Thyroid gland (tissue), 4 donors: ENCODE data around the gene MCTS1. TPM values are rescaled to one million over a fixed set of nuclear protein-coding genes. Genes with fewer than 3 reads are reported as not detected.
"Not testable (repeated sequence)": the region's sequence is repeated elsewhere in the genome, so short reads cannot be mapped to it uniquely, and the experiment has no call there.

ENCODE experiments used
- DNase-seq, 2 donors: peaks; one replicate each; pipeline ENCODE4 v3.0.0-alpha.2; 2019
- H3K27ac ChIP-seq, 3 donors: fragments of 200-600 bp; sonication (generic); 1 replicate in 2 of 3; 2 replicates in 1 of 3; pipeline ENCODE4 v1.5.1; 2016 to 2019; ENCODE audit warnings: mild to moderate bottlenecking in 1 of 3, moderate library complexity in 1 of 3
- H3K27me3 ChIP-seq: fragments of 200-600 bp; sonication (generic); one replicate; pipeline ENCODE4 v1.5.1; 2019
- H3K36me3 ChIP-seq, 2 donors: fragments of 200-600 bp; sonication (generic); one replicate each; pipeline ENCODE4 v1.5.1; 2016 to 2019
- H3K4me1 ChIP-seq, 2 donors: fragments of 200-600 bp; sonication (generic); one replicate each; pipeline ENCODE4 v1.5.1; 2017 to 2019
- H3K4me3 ChIP-seq, 3 donors: fragments of 200-600 bp; sonication (generic); replicated peaks in 1 of 3; 1 replicate in 2 of 3; 2 replicates in 1 of 3; pipeline ENCODE4 v1.5.1; 2016; ENCODE audit warnings: mild to moderate bottlenecking in 1 of 3
- H3K9me3 ChIP-seq: fragments of 200-600 bp; sonication (generic); one replicate; pipeline ENCODE4 v1.5.1; 2017
- CTCF ChIP-seq, 6 experiments: fragments of 200-600 bp in 3 of 6; fragments of 450-650 bp in 3 of 6; sonication (generic) in 3 of 6; IDR thresholded peaks; one replicate each; pipeline ENCODE4 v1.5.1; 2016 to 2019; ENCODE audit warnings: antibody characterized with exemption in 6 of 6, mild to moderate bottlenecking in 2 of 6, inconsistent platforms in 1 of 6, moderate library complexity in 1 of 6
- POLR2A ChIP-seq, 2 donors: fragments of 450-650 bp; IDR thresholded peaks; one replicate each; pipeline ENCODE4 v1.6.1; 2017; ENCODE audit warnings: antibody characterized with exemption in 2 of 2, mild to moderate bottlenecking in 2 of 2, moderate library complexity in 1 of 2
- WGBS, 2 donors: methylation state at CpG; one replicate each; pipeline ENCODE4 v1.1.5; 2017; 5-methylcytosine and 5-hydroxymethylcytosine counted together
- intact Hi-C: fragments of 100-400 bp; cut with DNase I; formaldehyde crosslinking; loops from one replicate; pipeline ENCODE4 v1.15.1; 2023
- total RNA-seq, 4 donors: library from RNA; depleted of rRNA; stranded (reverse); fragments of >200 nt; gene quantifications; one replicate each; pipeline ENCODE4 v1.2.3, GENCODE V29; 2016

The MCTS1 gene
- total RNA-seq, 4 donors from 2014 or later = 25.0 to 36.2 (median 30.1) TPM

- 77 to 84% methylated on average over 4 of the region's 4 CpGs for WGBS, 2 donors
- no peak for TF ChIP-seq POLR2A (IDR thresholded peaks at IDR 0.05)
- no peak for TF ChIP-seq CTCF (IDR thresholded peaks at IDR 0.05)
- H3K27ac ChIP-seq = no peak overlapping the region
- no peak overlapping the region for H3K4me3 ChIP-seq
- intact Hi-C loops = no loop called here
- H3K27me3 ChIP-seq = no peaks in the 10 kb centered on the region
- H3K9me3 ChIP-seq = no peaks in the 10 kb centered on the region
- no peaks in the 10 kb centered on the region for H3K4me1 ChIP-seq
- no peak for DNase-seq
- no peaks in the 10 kb centered on the region for H3K36me3 ChIP-seq
These were observed 43.2 kb downstream of the MCTS1 start for GRCh38 chrX:120647127-120647526.

- H3K4me3 ChIP-seq, H3K36me3 ChIP-seq, H3K4me1 ChIP-seq, H3K27ac ChIP-seq, H3K9me3 ChIP-seq, DNase-seq, H3K27me3 ChIP-seq, intact Hi-C loops: not testable (repeated sequence)
- 100% methylated on average over 1 of the region's 1 CpG for WGBS, 2 donors
These were observed 48.4 kb downstream of the MCTS1 start for GRCh38 chrX:120652256-120652655.

GRCh38 chrX:120653000-120653399 is 49.1 kb downstream of the MCTS1 start:
- Histone ChIP-seq H3K27me3 (no peaks in the 10 kb centered on the region), H3K4me1 (no peaks in the 10 kb centered on the region), H3K27ac (no peak overlapping the region), H3K9me3 (no peaks in the 10 kb centered on the region), H3K36me3 (no peaks in the 10 kb centered on the region), H3K4me3 (no peak overlapping the region)
- no peak for DNase-seq
- TF ChIP-seq POLR2A (IDR thresholded peaks at IDR 0.05) (no peak), CTCF (IDR thresholded peaks at IDR 0.05) (no peak)
- intact Hi-C loops = no loop called here
- WGBS, 2 donors = 56 to 60% methylated on average over 2 to 3 of the region's 3 CpGs

- no peaks in the 10 kb centered on the region for H3K36me3 ChIP-seq
- intact Hi-C loops = no loop called here
- TF ChIP-seq POLR2A (IDR thresholded peaks at IDR 0.05) = no peak
- no peak for TF ChIP-seq CTCF (IDR thresholded peaks at IDR 0.05)
- H3K4me3 ChIP-seq = no peak overlapping the region
- H3K27ac ChIP-seq = no peak overlapping the region
- no peak for DNase-seq
- no peaks in the 10 kb centered on the region for H3K27me3 ChIP-seq
- no peaks in the 10 kb centered on the region for H3K9me3 ChIP-seq
- 86 to 92% methylated on average over 5 to 6 of the region's 6 CpGs for WGBS, 2 donors
- H3K4me1 ChIP-seq = no peaks in the 10 kb centered on the region
These were observed 56.7 kb downstream of the MCTS1 start for GRCh38 chrX:120660637-120661036.

Other genes with a start within 250 kb of the MCTS1 start
- gene ATP1B4, start 242.0 kb upstream of the MCTS1 start, total RNA-seq = under 1 TPM in 1 of 4 donors, not detected in 3; 0.11 TPM
- 100 to 1,000 TPM; 189 to 225 (median 205) TPM for gene LAMP2, start 134.8 kb upstream of the MCTS1 start, total RNA-seq
- 10 to 100 TPM; 34.4 to 54.4 (median 42.2) TPM for gene CUL4B, start 43.1 kb upstream of the MCTS1 start, total RNA-seq
- 10 to 100 TPM; 29.3 to 36.3 (median 33.2) TPM for gene C1GALT1C1, start 26.0 kb downstream of the MCTS1 start, total RNA-seq